GM19035 (cell line): ENCODE data around the gene PLCXD1.
"Not testable (repeated sequence)": the region's sequence is repeated elsewhere in the genome, so short reads cannot be mapped to it uniquely, and the experiment has no call there.

ENCODE experiments used
- ATAC-seq: cut with Tn5 transposase; IDR thresholded peaks from one replicate; pipeline ENCODE4 v1.9.1; 2021; ENCODE audit not compliant: unreplicated experiment

PLCXD1 gene

GRCh38 chrX:281166-281999 is at the start of gene PLCXD1:
Gene PLCXD1, plus strand, starts transcription at chrX:281381. Its CDS starts 2,807 bp downstream, at chrX:284188.
- ATAC-seq, result no peak

- ATAC-seq, result peak; percentile 90
Observed at GRCh38 chrX:231637-232277, 49.4 kb upstream of the PLCXD1 start.

GRCh38 chrX:232278-232655 is 48.9 kb upstream of the PLCXD1 start:
- not testable (repeated sequence) for ATAC-seq

GRCh38 chrX:236201-236600 is 45.0 kb upstream of the PLCXD1 start:
- ATAC-seq, result not testable (repeated sequence)

GRCh38 chrX:250965-251364 is 30.2 kb upstream of the PLCXD1 start:
- ATAC-seq, result no peak

- not testable (repeated sequence) for ATAC-seq
Observed at GRCh38 chrX:251396-252243, 29.6 kb upstream of the PLCXD1 start.

GRCh38 chrX:252244-252956 is 28.8 kb upstream of the PLCXD1 start:
- ATAC-seq, result no peak

- ATAC-seq, result no peak
Observed at GRCh38 chrX:252957-253291, 28.3 kb upstream of the PLCXD1 start.

- no peak for ATAC-seq
Observed at GRCh38 chrX:253451-254297, 27.5 kb upstream of the PLCXD1 start.

- no peak for ATAC-seq
Observed at GRCh38 chrX:254630-255215, 26.5 kb upstream of the PLCXD1 start.

GRCh38 chrX:255923-256331 is 25.3 kb upstream of the PLCXD1 start:
- no peak for ATAC-seq

GRCh38 chrX:257054-257453 is 24.1 kb upstream of the PLCXD1 start:
- ATAC-seq, result not testable (repeated sequence)

GRCh38 chrX:257681-258289 is 23.4 kb upstream of the PLCXD1 start:
- no peak for ATAC-seq

- no peak for ATAC-seq
Observed at GRCh38 chrX:258291-259040, 22.7 kb upstream of the PLCXD1 start.

GRCh38 chrX:259692-260355 is 21.4 kb upstream of the PLCXD1 start:
- ATAC-seq, result no peak

- no peak for ATAC-seq
Observed at GRCh38 chrX:261167-261918, 19.8 kb upstream of the PLCXD1 start.

- ATAC-seq, result no peak
Observed at GRCh38 chrX:261919-262352, 19.2 kb upstream of the PLCXD1 start.
